ENCODE data around the gene SERGEF.

The SERGEF gene

DNA sequence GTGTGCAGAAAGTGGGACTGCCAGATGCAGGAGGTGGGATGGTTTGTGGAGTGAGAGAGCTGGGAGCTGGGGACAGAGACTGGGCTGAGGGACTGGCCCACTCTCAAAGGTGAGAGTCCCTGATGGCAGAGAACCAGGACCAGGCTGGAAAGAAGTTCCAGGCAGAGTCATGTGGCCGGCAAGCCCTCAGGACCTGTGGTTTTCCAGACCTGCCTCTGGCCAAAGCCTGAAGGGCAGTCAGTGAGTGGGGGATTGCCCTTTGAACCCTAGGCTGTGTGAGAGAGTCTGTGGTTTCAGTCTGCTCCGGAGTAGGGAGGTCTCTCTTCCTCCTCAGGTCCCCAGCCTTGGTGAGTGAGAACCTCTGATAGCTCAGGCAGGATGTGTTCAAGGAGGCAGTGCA is 261.3 kb downstream of the SERGEF start:
- Histone ChIP-seq H3K4me1 (no peaks in the 10 kb centered on the region), H3K9me3 (ENCODE audit: control insufficient read depth, low read length) (no peaks in the 10 kb centered on the region), H2AFZ (no peak overlapping the region), H3K4me3 (ENCODE audit: low read depth, low read length) (no peak overlapping the region), H3K27me3 (ENCODE audit: control insufficient read depth, insufficient read depth, low read length) (no peaks in the 10 kb centered on the region), H3K9ac (no peak overlapping the region), H3K79me2 (no peaks in the 10 kb centered on the region), H3K4me2 (ENCODE audit: low read length) (no peak overlapping the region), H3K27ac (no peak overlapping the region), H3K36me3 (ENCODE audit: control insufficient read depth, insufficient read depth, low read length) (no peaks in the 10 kb centered on the region)
- TF ChIP-seq CTCF (IDR thresholded peaks at IDR 0.05): no peak

- H3K79me2 ChIP-seq: no peaks in the 10 kb centered on the region
- TF ChIP-seq CTCF (IDR thresholded peaks at IDR 0.05): no peak
- no peak overlapping the region for H3K9ac ChIP-seq
- no peaks in the 10 kb centered on the region for H3K4me1 ChIP-seq
- no peaks in the 10 kb centered on the region for H3K9me3 ChIP-seq (ENCODE audit: control insufficient read depth, low read length)
- H3K36me3 ChIP-seq (ENCODE audit: control insufficient read depth, insufficient read depth, low read length): no peaks in the 10 kb centered on the region
- no peak overlapping the region for H3K27ac ChIP-seq
- H3K27me3 ChIP-seq (ENCODE audit: control insufficient read depth, insufficient read depth, low read length): no peaks in the 10 kb centered on the region
- no peak overlapping the region for H2AFZ ChIP-seq
- H3K4me2 ChIP-seq (ENCODE audit: low read length): no peak overlapping the region
- no peak overlapping the region for H3K4me3 ChIP-seq (ENCODE audit: low read depth, low read length)
Observed at GRCh38 chr11:17750801-17751165, 262.1 kb downstream of the SERGEF start.

DNA sequence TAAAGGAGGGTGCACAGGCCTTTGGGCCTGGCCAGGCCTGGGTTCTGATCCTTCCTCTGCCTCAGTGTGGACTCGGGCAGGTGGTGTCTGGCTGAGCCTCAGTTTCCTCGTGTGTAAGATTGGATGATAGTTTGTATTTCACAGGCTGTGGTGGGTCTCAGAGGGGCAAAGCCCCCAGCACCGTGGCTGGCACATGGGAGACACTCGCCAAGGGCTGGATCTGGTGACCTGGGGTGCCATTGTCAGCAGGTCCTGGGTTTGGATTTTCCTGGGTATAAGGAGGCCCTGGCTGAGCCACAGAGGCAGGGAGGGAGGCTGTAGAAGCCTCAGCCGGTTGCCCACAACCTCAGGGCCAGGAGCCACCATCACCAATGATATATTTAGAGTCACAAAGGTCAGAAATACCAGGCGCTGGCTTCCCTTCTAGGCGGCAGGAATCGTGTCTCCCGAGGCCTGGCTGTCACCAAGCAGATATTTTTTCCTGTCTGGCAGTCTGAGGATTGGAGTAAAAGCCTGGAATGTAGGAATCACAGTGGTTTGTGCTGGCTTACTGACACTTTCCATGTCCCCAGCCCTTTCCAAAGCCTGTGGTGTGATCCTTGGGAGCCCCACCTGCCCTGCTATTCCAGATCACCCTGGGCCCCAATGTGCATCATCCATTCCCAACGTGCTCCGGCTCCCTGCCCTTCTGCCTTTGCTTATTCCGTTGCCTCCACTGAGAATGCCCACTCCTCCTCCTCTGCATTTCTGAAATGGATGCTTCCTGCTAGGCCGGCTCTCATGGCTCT is 262.6 kb downstream of the SERGEF start:
- no peak for TF ChIP-seq CTCF (IDR thresholded peaks at IDR 0.05)
- Histone ChIP-seq H3K9me3 (ENCODE audit: control insufficient read depth, low read length) (no peaks in the 10 kb centered on the region), H3K4me1 (no peaks in the 10 kb centered on the region), H3K4me2 (ENCODE audit: low read length) (no peak overlapping the region), H3K36me3 (ENCODE audit: control insufficient read depth, insufficient read depth, low read length) (no peaks in the 10 kb centered on the region), H3K79me2 (no peaks in the 10 kb centered on the region), H2AFZ (no peak overlapping the region), H3K27ac (no peak overlapping the region), H3K4me3 (ENCODE audit: low read depth, low read length) (no peak overlapping the region), H3K9ac (no peak overlapping the region), H3K27me3 (ENCODE audit: control insufficient read depth, insufficient read depth, low read length) (no peaks in the 10 kb centered on the region)

GRCh38 chr11:17748761-17749721 is 263.8 kb downstream of the SERGEF start:
- Histone ChIP-seq H2AFZ (no peak overlapping the region), H3K79me2 (no peaks in the 10 kb centered on the region), H3K27me3 (ENCODE audit: control insufficient read depth, insufficient read depth, low read length) (no peaks in the 10 kb centered on the region), H3K9ac (no peak overlapping the region), H3K36me3 (ENCODE audit: control insufficient read depth, insufficient read depth, low read length) (no peaks in the 10 kb centered on the region), H3K27ac (no peak overlapping the region), H3K4me1 (no peaks in the 10 kb centered on the region), H3K9me3 (ENCODE audit: control insufficient read depth, low read length) (no peaks in the 10 kb centered on the region), H3K4me3 (ENCODE audit: low read depth, low read length) (no peak overlapping the region), H3K4me2 (ENCODE audit: low read length) (no peak overlapping the region)
- no peak for TF ChIP-seq CTCF (IDR thresholded peaks at IDR 0.05)
